ENCODE results near the gene C19orf44.
"Not testable (repeated sequence)": the region's sequence is repeated elsewhere in the genome, so short reads cannot be mapped to it uniquely, and the experiment has no call there.

Gene C19orf44

DNA sequence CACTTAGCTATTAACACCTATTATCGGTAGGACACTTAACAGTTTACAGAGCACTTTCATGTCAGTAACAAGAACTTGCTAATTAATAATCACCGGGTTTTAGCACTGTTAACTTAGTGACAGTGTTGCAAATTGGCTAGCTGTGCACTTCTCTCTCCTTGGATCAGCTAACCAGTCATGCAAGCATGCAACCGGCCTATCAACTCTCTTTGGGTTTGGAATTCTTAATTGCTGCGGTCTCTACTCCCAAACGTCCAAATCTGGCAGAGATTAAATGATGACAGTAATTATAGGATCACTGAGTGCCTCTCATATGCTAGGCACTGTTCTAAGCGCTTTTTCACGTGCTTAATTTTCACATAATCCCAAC is 25.7 kb upstream of the C19orf44 start:
- DNase-seq, result no peak

DNA sequence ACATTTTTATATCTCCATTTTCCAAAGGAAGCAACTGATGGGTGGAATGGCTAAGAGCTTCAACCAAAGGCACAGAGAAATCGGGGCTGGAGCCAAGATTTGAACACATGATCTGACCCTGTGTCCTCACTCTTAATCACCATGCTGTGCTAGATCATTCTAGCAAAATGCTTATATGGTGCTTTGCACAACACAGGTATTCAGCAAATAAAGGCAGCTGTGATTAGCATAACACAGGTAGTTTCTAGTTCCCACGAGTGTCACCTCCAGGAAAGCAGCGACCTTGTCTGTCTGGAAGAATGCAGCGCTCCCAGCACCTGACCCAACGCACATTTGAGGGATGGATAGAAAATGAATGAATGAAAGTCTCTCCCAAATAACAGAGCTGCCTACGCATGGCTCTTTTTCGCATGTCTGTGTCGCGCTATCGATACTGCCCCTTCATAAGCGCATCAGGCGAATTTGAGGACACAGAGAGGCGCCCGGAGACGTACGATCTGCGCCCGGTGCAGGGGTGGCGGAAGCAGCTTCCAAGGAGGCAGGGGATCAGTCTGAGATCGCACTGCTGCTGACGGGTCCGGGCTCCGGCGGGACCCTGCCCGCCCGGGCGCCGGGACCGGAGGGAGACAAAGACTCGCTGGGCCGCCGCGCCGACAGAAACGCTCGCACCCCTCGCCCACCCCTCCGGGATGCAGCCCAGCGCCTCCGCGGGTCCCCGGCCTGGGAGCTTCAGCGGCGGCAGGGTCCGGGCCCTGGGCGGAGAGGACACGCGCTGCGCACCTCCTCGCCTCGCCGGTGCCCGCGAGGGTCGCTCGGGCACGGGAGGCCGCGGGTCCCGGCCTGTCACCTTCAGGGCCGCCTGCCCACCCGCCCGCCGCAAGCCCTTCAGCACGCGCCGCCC is 25.0 kb upstream of the C19orf44 start:
- DNase-seq, result no peak

GRCh38 chr19:16472559-16472899 is 23.7 kb upstream of the C19orf44 start:
- not testable (repeated sequence) for DNase-seq

DNA sequence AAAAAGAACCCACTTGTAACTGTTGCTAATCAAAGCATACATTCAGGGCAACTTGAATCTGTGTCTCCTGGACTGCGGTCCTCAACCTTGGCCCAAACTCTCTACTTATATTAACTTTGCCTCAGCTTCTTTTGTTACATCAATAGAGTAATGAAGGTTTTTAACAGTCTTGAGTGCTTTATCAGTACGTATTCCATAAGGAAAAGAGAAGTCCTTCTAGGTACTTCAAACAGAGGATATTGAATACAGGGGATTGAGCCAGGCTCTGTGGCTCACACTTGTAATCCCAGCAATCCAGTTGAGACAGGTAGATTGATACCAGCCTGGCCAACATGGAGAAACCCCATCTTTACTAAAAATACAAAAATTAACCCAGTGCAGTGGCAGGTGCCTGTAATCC is 23.2 kb upstream of the C19orf44 start:
- no peak for DNase-seq

DNA sequence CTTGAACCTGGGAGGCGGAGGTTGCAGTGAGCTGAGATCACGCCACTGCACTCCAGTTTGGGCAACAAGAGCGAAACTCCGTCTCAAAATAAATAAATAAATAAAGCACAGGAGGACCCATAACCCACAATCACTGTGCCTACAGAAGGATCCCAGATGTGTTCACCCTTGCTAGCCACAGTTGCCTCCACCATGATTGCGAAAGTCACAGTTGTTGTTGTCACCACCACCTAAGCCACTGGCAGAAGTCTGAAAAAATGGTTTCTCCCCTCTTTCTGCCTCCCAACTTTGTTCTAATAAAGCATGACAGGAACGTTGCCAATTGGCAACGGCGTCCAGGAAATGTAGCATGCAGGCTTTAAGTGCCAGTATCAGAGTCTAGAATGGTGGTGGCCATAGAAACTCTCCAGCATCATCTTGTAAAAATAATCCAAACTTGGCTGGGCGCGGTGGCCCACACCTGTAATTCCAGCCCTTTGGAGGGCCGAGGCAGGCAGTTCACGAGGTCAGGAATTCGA is 22.3 kb upstream of the C19orf44 start:
- DNase-seq, result no peak

DNA sequence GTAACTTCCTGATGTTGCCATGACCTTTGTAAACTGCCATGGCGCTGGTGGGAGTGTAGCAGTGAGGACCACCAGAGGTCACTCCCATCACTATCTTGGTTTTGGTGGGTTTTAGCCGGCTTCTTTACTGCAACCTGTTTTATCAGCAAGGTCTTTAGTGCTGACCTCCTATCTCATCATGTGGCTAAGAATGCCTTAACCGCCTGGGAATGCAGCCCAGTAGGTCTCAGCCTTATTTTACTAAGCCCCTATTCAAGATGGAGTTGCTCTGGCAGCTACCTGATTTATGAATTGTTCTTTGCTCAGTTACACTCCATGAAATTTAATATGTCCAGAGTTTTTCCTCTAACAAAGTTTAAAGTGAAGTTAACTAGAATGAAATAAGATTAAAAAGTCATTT is 19.8 kb upstream of the C19orf44 start:
- no peak for DNase-seq

GRCh38 chr19:16477311-16477710 is 18.9 kb upstream of the C19orf44 start:
- no peak for DNase-seq

- no peak for DNase-seq
Observed at GRCh38 chr19:16482745-16483144, 13.4 kb upstream of the C19orf44 start.

- not testable (repeated sequence) for DNase-seq
Observed at GRCh38 chr19:16486476-16486875, 9.7 kb upstream of the C19orf44 start.

DNA sequence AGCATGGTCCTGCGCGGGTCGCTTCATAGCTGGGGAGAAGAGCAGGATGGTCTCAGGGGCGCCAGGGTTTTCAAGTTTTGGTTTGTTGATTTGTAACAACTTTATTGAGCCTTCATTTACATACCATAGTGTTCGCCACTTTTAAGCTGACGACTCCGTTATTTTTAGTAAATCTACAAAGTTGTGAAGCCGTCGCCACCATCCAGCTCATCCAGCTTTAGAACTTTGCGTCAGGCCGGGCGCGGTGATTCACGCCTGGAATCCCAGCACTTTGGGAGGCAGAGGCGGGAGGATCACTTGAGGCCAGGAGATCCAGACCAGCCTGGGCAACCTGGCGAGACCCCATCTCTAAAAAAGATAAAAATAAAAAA is 404 bp downstream of the C19orf44 start:
- no peak for DNase-seq

DNA sequence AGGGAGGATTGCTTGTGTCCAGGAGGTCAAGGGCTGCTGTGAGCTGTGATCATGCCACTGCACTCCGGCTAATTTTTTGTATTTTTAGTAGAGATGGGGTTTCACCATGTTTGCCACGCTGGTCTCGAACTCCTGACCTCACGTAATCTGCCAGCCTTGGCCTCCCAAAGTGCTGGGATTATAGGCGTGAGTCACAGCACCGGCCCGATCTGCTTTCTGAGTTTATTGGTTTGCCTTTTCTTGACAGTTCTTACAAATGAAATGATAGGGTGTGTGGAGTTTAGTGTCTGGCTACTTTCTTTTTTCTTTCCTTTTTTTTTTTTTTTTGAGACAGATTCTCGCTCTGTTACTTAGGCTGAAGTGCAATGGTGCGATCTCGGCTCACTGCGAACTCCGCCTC is 848 bp downstream of the C19orf44 start:
- no peak for DNase-seq

GRCh38 chr19:16497837-16498236 is 1.6 kb downstream of the C19orf44 start:
- DNase-seq, result no peak

- no peak for DNase-seq
Observed at GRCh38 chr19:16504271-16504670, 8.1 kb downstream of the C19orf44 start.

GRCh38 chr19:16506161-16506560 is 10.0 kb downstream of the C19orf44 start:
- not testable (repeated sequence) for DNase-seq

- no peak for DNase-seq
Observed at GRCh38 chr19:16506961-16507360, 10.8 kb downstream of the C19orf44 start.

GRCh38 chr19:16508546-16508945 is 12.4 kb downstream of the C19orf44 start:
- no peak for DNase-seq

GRCh38 chr19:16509141-16510061 is 13.2 kb downstream of the C19orf44 start:
- DNase-seq, result no peak

- not testable (repeated sequence) for DNase-seq
Observed at GRCh38 chr19:16512611-16513010, 16.4 kb downstream of the C19orf44 start.

GRCh38 chr19:16514383-16515019 is 18.3 kb downstream of the C19orf44 start:
- DNase-seq, result no peak

GRCh38 chr19:16516381-16516780 is 20.2 kb downstream of the C19orf44 start:
- no peak for DNase-seq

GRCh38 chr19:16516923-16517610 is 20.9 kb downstream of the C19orf44 start:
- no peak for DNase-seq

GRCh38 chr19:16518061-16518460 is 21.9 kb downstream of the C19orf44 start:
- no peak for DNase-seq

All from KG1 (cell line).